AG08396 (cell line): ENCODE measurements around the gene CASP9.
A peak's percentile ranks its signal among the peaks of the same experiment; 100 is the strongest.
"Not testable (repeated sequence)": the region's sequence is repeated elsewhere in the genome, so short reads cannot be mapped to it uniquely, and the experiment has no call there.

Experiments used
- DNase-seq: peaks from one replicate; pipeline ENCODE4 v3.0.0; 2012; ENCODE audit warnings: low spot score, mixed read lengths

The CASP9 gene

DNA sequence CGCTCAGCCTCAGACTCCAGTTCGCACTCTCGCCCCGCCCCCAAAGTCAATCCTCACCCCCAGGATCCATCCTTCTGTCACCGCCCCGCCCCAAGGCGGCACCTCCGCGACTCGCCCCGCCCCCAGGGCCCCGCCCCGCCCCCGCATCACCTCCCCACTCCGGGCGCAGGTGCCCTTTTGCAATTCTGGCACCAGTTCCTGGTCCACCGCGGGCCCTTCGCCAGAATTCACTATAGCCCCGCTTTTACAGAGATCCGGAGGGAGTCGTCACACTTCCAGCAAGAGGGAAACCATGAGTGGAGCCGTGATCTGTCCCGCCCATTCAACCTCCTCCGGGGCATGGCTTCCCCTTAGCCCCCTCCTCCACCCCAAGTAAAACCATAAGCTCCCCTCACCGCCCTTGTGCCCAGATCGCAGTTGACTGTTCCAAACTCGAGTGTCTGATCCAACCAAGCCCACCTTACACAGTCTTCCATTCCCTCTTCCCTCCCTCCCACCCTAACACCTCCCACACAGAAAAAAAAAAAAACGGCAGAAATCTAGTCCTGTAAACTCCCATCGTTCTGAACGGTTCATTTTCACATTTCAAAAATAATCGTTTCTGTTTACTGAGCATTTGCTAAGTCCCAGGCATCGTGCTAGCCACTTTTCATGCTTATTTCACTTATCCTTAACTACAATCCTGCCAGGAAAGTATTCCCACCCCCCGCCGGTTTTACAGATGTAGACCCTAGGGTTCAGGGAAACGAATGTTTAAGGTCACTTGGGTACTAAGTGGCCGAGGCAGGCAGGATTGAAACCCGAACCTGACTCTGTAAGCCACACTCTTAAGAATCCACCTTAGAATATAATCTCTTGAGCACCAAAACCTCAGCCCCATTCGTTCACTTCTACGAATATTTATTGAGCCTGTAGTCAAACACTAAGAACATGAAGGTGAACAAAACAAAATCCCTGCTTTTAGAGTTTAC is 1.3 kb upstream of the CASP9 start:
- no peak for DNase-seq

DNA sequence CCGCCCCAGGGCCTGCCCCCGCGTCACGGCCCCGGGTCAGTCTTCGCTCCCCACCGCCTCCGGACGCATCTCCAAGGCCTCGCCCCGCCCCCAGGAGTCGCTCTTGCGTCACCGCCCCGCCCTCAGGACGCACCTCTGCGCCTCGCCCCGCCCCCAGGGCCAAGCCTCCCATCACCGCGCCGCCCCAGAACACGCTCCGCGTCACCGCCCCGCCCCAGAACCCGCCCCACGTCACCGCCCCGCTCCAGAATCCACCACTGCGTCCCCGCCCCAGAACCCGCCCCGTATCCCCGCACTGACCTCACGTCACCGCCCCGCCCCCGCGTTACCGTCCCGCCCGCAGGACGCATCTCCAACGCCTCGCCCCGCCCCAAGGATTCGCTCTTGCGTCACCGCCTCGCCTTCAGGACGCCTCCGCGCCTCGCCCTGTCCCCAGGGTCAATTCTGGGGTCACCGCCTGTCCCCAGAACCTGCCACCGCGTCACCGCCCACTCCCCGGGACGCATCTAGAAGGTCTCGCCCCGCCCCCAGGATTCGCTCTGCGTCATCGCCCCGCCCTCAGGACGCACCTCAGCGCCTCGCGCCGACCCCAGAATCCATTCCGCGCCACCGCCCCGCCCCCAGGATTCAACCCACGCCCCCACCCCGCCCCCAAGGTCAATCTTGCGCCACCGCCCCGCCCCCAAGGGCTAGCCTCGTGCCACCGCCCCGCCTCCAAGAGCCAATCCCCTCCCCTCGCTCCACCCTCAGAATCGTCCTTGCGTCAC is 451 bp upstream of the CASP9 start:
- peak; percentile 97 for DNase-seq

DNA sequence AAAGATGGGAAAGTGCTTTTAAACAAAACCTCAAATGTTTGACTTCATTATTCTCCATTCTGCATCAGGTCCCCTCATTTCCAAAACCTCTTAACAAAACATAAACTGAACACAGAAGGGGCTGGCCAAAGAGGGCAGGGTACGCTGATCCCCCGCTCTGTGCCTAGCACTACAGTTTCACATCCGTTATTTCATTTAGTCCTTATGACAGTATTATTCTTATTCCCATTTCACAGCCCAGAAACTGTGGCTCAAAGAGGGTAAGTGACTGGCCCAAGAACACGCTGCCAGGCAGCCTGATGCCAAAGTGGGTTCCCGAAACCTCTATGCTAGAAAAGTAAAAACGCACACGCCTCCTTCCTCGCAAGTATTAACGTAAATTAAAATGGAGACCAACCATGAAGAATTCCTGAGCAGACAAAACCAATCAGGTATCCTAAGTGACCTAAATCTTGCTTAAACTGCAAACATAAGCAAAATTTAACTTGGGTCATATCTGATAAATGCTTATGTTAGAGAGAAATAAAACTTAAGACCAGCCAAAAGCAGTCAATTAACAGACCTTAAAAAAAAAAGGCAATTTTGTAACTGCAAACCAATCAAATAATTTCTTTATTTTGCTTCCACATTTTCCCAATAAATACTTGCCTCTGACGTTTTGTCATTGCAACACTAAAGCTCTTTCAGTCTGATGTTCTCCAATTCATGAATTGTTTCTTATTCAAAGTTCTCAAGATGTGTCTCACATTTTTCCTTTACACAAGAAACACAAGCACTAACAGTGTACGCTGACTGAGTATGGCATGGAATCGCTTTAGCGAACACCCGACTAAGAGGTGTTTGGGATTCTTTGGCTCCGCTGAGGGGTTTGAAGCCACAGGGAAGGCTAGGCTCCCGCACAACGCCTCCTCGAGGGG is 653 bp downstream of the CASP9 start:
- no peak for DNase-seq

DNA sequence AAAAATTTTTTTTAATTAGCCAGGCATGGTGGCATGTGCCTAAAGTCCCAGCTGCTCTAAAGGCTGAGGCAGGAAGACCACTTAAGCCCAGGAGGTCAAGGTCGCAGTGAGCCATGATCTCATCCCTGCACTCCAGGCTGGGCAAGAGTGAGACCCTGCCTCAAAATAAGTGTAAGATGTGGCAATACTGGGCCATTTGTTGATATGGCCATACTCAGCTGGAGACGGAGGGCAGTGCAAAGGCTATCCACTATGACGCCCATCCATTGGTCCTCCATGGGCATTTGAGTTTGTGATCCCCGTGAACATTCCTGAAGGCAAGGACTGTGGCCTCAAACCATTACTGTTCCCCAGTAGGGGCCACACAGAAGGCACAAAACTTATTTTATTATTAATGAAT is 1.5 kb downstream of the CASP9 start:
- no peak for DNase-seq

DNA sequence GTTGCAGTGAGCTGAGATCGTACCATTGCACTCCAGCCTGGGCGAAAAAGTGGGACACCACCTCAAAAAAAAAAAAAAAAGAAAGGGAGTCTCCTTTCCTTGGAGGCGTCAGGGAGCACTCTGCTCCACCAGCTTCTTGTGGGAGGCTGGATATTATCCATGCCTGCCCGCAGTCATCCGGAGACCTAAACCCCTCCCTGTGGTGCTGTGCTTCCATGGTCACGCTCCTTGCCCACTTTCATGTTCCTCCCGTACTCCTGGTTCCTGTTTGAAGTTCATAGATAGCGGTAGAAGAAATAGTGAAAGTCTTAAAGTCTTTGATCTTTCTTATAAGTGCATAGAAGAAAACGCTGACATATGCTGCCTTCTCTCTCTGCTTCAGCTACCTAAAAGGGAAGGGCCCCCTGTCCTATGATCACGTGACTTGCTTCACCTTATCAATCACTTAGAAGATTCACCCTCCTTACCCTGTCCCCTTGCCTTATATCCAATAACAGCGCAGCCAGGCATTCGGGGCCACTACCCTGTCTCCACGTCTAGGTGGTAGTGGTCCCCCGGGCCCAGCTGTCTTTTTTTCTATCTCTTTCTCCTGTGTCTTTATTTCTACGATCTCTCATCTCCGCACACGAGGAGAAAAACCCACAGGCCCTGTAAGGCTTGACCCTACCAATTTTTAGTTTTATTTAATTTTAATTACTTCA is 2.7 kb downstream of the CASP9 start:
- not testable (repeated sequence) for DNase-seq

DNA sequence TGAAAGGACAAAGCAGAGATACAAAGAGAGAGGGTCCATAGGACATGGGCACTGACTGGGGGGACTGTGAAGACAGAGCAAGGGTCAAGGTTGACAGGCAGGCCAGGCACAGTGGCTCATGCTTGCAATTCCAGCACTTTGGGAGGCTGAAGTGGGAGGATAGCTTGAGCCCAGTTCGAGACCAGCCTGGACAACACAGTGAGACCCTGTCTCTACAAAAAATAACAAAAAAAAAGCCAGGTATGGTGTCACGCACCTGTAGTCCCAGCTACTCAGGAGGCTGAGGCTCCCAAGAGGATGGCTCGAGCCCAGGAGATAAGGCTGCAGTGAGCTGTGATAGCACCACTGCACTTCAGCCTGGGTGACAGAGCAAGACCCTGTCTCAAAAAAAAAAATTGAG is 4.4 kb downstream of the CASP9 start:
- DNase-seq: no peak

DNA sequence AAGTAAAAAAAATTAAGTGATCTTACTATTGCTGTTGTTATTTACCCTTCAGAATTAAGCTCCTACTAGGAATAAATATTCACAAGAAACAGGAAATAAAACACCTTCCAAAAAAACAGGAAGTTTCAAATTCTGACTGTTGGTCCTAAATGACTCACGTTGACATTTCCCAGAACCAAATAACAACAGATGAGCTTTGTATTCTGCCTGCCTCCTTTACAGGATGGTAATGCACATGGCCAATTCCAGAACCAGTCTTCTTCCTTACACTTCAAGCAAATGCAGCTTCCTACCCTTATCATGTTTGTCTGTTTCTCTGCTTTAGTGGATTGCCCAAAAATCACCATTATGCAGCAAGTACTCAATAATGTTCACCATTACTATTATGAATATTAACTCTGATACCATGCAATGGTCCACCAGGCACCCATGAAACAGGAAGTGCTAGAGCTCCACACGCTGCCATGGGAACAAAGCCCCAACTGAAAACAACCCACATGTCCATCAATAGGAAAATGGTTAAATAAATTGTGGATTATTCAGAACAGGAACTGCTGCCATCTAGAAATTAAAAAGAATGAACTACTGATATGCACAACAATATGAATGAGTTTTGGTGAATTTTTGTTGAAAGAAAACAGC is 8.9 kb downstream of the CASP9 start:
- DNase-seq: no peak

DNA sequence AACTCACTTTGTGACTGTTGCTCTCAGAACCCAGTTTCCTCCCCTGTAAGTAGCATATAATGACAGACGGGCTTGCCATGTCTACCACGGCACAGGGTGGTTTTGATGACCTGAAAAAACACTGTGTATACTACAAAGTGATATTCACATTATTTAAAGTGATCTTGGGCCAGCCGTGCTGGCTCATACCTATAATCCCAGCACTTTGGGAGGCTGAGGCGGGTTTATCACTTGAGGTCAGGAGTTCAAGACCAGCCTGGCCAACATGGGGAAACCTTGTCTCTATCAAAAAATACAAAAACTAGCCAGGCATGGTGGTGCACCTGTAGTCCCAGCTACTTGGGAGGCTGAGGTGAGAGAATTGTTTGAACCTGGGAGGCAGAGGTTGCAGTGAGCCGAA is 9.5 kb downstream of the CASP9 start:
- DNase-seq: not testable (repeated sequence)

DNA sequence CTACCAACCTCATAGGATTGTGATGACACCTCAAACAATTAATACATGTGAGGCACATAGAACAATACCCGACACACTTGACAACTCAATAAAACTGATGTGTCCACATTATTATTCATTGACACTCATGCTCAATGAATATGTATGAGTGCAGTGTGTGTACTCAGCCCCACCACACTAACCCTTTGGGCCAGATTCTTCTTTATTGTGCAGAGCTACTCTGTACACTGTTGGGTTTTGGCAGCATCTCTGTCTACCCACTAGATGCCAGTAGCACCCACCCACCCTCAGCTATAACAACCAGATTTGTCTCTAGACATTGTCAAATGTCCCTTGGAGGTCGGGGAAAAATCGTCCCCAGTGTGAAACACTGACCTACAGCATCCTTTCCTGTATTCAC is 10.1 kb downstream of the CASP9 start:
- DNase-seq: no peak

DNA sequence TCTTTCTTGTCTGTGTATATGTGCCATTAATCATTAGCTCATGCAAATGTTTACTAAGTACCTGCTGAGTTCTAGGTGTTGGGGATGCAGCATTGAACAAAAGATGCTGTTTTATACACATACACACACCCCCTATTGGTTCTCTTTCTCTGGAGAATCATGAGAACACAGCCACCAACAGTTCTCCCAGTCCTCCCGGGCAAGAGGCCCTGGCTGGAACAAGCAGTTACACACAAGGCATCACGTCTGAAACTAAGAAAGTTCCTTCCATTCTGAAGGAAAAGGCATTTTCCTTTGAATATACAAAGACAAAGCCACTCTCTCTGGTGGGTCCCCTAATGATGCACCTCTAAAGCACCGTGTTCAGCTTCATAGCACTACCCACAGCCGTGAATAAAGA is 10.8 kb downstream of the CASP9 start:
- DNase-seq: no peak

DNA sequence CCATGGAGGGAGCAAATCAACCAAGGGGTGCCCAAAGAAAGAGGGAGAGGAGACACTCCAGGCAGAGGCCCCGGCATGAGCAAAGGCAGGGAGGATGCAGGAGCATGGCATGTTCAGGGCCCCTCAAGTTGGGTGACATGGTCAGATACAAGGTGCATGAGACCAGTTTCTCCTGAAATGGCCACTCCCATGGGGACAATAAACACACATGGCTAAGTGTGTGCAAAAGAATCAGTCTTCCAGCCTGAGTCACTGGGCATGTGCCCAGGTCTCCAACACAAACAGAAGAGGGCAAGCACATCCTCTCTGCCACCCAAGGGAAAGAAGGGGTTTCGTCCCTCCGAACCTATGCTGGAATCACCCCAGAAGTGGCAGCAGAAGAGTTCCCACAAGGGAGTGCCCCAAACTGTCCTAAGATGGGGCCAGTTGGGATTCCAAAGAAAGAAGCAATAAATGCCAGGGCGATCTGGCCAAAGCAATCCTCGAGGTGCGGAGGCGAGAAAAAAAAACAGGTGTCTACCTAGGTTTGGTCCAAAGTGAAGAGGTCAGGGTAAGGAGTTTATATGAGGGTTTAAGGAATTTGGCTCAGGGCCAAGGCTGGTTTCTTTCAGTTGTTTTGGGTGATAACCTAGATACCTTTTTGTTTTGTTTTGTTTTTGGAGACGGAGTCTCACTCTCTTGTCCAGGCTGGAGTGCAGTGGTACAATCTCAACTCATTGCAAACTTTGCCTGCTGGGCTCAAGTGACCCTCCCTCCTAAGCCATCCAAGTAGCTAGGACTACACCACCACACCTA is 13.2 kb downstream of the CASP9 start:
- DNase-seq: peak; percentile 27

DNA sequence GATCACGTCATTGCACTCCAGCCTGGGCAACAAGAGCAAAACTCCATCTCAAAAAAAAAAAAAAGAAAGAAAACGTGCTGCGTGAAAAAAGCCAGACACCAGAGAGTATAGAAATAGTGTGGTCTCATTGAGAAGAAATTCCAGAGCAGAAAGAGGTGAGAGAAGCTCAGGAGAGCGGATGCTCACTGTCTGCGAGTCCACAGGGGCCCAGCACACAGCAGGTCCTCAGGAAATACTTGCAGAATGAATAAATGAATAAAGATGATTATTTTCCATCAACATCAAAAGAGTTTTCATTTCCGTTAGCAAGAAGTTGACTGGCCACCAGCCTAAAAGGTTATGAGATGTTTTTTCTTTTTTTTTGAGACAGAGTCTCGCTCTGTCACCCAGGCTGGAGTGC is 14.4 kb downstream of the CASP9 start:
- DNase-seq: no peak

DNA sequence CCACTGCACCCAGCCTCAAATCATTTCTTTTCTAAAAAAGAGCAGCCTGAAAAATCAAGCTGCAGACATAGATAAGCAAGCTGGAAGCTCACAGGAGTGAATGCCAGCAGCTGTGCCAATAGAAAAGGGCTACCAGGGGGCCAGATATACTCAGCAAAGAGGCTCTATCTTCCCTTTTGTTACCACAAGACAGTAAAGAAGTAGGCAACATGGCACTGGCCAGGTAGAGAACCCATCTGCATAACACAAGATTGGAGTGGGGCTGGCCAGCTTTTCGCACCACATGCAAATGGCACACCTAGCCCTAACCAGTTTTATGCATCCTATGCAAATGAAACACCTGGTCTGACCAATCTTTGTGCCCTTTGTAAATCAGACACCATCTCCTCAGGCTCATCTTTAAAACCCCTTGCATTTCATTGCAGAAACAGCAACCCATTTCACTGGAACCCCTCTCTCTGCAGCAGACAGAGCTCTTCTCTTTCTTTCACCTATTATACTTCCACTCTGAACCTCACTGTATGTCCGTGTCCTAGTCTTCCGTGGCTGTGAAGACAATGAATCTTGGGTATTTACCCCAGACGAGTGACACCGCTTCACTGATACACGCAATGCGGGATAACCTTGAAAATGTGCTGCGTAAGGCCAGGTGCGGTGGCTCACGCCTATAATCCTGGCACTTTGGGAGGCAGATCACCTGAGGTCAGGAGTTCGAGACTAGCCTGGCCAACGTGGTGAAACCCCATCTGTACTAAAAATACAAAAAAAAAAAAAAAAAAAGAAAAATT is 15.1 kb downstream of the CASP9 start:
- no peak for DNase-seq

DNA sequence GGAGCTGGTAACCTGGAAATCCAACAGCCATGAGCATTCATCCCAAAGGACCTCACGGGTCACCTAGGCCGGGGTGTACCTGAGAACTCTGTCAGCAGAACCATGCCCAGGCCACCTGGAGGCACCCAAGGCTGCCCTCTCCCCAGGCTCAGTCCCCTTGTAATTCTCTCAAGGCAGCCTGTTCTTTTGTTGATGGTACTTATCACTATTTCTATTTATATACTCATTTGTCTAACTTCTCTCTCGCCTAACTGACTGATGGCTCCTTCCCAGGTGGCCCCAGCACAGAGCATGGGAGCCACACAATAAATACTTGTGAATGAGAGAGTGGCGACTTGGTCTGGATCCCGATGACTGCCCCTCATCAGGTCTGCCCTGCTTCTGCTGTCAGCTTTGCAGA is 16.7 kb downstream of the CASP9 start:
- no peak for DNase-seq

DNA sequence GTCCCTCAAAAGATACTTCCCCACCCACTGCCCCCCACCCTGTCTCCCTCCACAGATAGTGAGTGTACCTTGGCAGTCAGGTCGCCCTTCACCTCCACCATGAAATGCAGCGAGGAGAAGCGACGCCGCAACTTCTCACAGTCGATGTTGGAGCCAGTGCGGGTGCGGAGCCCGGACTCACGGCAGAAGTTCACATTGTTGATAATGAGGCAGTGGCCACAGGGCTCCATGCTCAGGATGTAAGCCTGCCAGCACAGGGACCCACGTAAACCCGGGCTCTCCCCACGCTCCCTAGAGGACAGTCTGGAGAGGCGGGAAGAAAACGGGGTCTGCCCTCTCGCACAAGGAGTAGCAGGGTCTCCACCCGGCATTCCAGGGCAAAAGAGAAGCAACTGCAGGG is 17.2 kb downstream of the CASP9 start:
- no peak for DNase-seq

DNA sequence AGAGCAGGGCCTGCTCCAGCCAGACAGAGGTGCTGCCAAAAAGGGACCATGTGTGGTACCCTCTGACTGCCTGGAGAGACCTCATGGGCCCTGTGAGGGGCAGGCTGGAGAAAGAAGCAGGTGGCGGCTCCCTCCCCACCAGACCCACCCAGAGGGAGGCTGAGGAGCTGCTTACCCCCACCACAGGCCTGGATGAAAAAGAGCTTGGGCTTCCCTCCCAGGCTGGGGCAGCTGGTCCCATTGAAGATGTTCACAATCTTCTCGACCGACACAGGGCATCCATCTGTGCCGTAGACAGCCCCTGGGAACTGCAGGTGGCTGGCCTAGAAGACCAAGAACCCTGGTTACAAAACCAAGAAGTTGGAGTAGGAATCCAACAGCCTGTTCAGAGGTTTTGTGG is 19.6 kb downstream of the CASP9 start:
- DNase-seq: no peak

DNA sequence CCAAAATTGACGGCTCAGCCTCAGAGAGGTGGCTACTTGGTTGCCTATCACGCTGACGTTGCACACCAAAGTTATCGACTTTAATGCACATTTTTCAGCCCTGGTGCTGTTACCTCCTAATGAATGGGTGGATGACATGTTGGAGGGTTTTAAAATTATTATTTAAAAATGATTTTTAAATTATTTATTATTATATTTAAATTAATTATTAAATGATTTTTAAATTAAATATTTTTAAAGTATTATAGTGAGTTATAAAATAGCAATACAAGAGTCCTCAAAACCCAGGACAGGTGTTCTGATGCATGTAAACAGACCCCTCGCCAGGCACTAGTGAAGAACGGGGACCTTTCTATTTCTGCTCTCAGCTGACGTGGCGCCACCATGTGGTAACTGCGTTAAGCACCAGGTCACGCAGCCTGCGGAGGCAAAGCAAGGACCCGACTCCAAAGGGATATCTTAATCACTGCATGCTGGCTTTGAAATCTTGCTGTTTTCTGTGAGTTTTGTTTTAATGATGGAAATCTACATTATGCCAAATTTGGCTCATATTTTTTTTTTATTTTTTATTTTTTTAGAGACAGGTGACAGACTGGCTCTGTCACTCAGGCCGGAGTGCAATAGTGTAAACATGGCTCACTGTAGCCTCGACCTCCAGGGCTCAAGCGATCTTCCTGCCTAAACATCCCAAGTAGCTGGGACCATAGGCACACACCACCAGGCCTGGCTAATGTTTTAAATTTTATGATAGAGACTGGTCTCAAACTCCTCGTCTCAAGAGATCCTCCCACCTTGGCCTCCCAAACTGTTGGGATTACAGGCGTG is 22.6 kb downstream of the CASP9 start:
- peak; percentile 74 for DNase-seq
